Stimulated activated naive CD8-positive, alpha-beta T cell treated with anti-CD3 and anti-CD28 coated beads, Interleukin-15, amount 100 ng/mL, for 72 hours (primary cell): Measurements from ENCODE around the gene ELAVL2.

Experiments
- ATAC-seq: fragments of 150-1000 bp; cut with Tn5 transposase; 2 replicates; pipeline ENCODE4 v1.10.0; 2021; ENCODE audit warnings: mild to moderate bottlenecking, moderate library complexity
- DNase-seq, 2 donors: peaks; one replicate each; pipeline ENCODE4 v3.0.0; 2021 to 2022
- H3K27ac Mint-ChIP-seq, 2 donors: one replicate each; pipeline ENCODE4 v1.8.0; 2022; ENCODE audit warnings: mild to moderate bottlenecking in 2 of 2, mixed read lengths in 2 of 2, moderate library complexity in 2 of 2
- H3K27me3 Mint-ChIP-seq: one replicate; pipeline ENCODE4 v1.8.0; 2022; ENCODE audit warnings: mixed read lengths
- H3K4me1 Mint-ChIP-seq: one replicate; pipeline ENCODE4 v1.8.0; 2022; ENCODE audit warnings: mild to moderate bottlenecking, mixed read lengths
- H3K4me3 Mint-ChIP-seq, 2 donors: one replicate each; pipeline ENCODE4 v1.8.0; 2022; ENCODE audit warnings: mild to moderate bottlenecking in 2 of 2, mixed read lengths in 2 of 2, moderate library complexity in 1 of 2
- H3K9me3 Mint-ChIP-seq, 2 donors: one replicate each; pipeline ENCODE4 v1.8.0; 2022; ENCODE audit warnings: mixed read lengths in 2 of 2

The ELAVL2 gene

DNA sequence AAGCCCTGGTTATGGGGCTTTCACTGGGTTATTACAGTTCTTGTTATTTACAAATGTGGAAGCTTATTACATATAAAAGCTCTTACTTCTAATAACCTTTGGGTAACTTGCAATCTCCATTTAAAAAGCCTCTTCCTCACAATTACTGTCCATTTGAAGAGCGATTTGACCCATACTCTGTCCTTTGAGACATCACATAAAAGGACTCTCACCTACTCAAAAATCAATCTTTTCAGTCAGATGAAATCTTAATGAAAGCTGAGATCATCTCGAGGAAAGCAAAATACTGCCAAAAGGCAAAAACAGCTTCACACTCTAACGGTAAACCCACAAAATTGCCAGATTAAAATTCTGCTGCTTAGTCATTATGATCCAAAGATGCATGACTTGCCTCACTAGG is 29.8 kb downstream of the ELAVL2 start:
- Mint-ChIP-seq H3K27me3 (no peaks in the 10 kb centered on the region), H3K9me3 (peaks cover 0 to 3% of the 10 kb centered on the region in 2 donors), H3K4me3 (no peak overlapping the region), H3K4me1 (no peaks in the 10 kb centered on the region), H3K27ac (no peak overlapping the region)
- no peak for ATAC-seq
- no peak for DNase-seq

DNA sequence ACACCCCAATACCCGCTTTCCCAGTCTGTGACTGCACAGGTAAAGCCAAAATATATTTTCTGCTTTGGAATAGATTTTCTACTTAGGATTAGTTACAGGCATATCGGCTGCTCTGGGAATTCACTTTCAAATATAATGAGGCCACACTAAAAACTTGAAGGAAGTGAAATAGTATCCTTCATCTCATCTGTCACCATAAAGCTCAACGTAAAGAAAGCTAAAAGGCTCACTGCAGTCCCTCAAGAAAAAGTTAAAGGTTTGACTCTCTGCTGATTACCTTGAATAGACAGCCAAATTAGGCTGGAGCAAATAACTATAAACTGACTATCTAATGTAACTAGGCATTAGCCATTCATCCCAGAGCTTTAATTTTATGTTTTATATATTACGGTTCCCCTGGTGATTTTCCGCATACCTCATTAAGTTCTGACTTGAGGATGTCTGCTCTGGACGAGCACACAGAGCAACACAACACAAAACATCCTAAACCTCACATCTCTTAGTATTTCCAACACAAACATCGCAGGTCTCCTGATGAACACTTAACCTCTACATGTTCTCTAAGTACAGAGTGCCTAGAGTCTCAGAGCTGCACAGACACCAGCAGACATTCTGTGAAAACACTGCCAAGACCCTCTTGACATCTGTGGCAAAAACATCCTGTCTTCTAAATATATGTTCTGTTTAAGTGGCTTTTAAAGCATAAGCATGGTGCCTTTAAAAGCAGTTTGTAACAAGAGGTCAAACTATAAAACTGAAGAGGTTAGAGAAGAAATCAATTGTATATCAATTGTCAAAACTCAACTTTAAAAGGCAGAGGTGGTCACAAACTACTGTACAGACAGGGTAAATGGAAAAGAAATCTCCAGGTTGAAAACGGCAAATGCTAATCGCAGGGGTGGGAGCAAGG is 35.4 kb downstream of the ELAVL2 start:
- Mint-ChIP-seq H3K4me1 (no peaks in the 10 kb centered on the region), H3K27me3 (no peaks in the 10 kb centered on the region), H3K9me3 (peaks cover 0 to 10% of the 10 kb centered on the region in 2 donors), H3K4me3 (no peak overlapping the region), H3K27ac (no peak overlapping the region)
- no peak for ATAC-seq
- no peak for DNase-seq

DNA sequence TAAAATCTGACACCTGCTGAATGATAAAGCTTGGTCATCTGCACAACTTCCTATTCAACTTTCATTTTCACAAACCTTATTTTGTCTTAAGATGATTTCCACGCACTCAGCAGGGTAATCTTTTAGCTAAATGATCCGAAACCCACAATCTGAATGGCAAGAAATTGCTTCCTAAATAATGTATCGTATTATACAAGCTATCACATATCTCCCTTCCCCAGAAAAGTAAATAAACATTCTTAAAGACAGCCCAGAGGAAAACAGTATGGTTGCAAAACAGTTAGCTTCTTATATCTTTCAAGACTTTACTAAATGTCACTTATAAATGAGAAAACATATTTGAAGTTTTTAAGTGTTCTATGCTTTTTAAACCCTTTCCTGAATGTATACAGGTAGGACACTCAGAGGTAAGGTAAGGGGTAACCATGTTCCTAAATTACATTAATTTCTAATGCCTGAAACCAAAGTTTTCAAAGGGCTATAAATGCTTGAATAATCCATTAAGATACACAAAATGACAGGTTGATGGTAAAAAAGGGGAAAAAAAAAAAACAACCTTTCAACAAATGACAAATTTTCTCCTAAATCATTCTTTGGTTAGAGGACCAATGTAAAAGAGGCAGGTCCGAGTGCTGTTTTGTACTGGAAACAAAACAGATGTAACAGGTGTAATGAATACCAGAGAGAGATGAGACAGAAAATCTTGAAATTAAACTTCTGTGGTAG is 36.3 kb downstream of the ELAVL2 start:
- H3K4me1 Mint-ChIP-seq, result no peaks in the 10 kb centered on the region
- H3K27me3 Mint-ChIP-seq, result no peaks in the 10 kb centered on the region
- no peak overlapping the region for H3K4me3 Mint-ChIP-seq
- H3K9me3 Mint-ChIP-seq, result peaks cover 0 to 10% of the 10 kb centered on the region in 2 donors
- H3K27ac Mint-ChIP-seq, result no peak overlapping the region
- DNase-seq (no peak), ATAC-seq (no peak)

DNA sequence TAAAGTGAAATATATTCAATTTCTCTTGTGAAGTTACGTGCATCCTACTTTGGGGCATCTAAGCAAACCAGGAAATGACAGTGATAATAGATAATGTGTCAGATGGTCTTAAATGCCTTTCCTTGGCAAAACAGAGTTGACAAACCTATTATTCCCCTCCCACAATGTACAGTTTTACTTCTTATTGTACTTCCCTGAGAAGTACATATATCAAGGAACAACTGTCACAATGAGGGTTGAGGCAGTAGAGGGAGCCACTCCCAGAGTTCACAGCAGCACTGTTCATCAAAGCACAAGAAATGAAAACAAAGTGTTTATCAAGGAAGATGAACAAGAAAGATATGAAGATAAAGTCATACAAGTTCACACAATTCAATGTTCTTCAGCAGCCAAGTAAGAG is 41.1 kb downstream of the ELAVL2 start:
- ATAC-seq, result no peak
- no peak overlapping the region for H3K27ac Mint-ChIP-seq
- H3K4me3 Mint-ChIP-seq, result no peak overlapping the region
- H3K27me3 Mint-ChIP-seq, result no peaks in the 10 kb centered on the region
- H3K9me3 Mint-ChIP-seq, result peaks cover 5 to 21% of the 10 kb centered on the region in 2 donors
- DNase-seq, result no peak
- H3K4me1 Mint-ChIP-seq, result no peaks in the 10 kb centered on the region

DNA sequence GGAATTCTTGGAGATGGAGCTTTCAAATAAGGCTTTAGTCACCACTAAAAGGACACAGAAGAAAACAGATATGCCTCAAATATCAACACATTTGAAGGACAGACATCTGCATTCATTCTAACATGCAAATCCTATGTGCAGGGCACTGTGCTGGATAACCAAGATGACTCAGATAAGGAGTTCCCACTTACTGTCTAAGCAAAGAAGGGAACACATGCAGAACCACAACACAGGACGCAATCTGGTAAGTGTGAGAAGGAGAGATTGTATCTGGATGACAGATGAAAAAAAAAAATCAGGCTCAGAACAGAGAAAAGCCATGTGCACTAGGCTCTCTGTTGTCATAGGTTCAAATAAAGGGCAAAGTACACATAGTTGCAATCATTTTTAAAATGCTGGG is 42.5 kb downstream of the ELAVL2 start:
- Mint-ChIP-seq H3K27me3 (no peaks in the 10 kb centered on the region), H3K4me3 (no peak overlapping the region), H3K27ac (no peak overlapping the region), H3K4me1 (no peaks in the 10 kb centered on the region), H3K9me3 (peaks cover 5 to 18% of the 10 kb centered on the region in 2 donors)
- DNase-seq, result no peak
- no peak for ATAC-seq

DNA sequence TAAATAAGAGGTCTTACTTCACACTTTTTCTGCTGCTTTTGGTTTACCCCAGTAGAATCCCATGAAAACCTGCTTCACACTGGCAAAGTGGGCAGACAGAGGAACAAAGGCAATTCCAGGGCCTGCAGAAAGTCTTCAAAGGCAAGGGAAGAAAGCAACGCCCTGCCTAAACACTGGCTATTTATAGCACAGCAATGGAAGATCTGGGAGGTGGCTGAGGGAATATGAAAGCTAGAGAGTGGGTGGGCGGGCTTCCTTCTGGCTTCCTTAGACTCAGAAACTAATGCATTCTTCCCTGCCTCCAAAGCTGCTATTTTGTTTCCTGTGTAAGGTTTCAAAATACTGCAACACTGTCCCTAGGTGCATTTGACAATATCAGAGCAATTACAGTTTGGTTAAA is 46.8 kb downstream of the ELAVL2 start:
- Mint-ChIP-seq H3K27me3 (no peaks in the 10 kb centered on the region), H3K4me3 (no peak overlapping the region), H3K4me1 (no peaks in the 10 kb centered on the region), H3K27ac (no peak overlapping the region), H3K9me3 (peaks cover 22 to 32% of the 10 kb centered on the region in 2 donors)
- DNase-seq (no peak), ATAC-seq (no peak)

DNA sequence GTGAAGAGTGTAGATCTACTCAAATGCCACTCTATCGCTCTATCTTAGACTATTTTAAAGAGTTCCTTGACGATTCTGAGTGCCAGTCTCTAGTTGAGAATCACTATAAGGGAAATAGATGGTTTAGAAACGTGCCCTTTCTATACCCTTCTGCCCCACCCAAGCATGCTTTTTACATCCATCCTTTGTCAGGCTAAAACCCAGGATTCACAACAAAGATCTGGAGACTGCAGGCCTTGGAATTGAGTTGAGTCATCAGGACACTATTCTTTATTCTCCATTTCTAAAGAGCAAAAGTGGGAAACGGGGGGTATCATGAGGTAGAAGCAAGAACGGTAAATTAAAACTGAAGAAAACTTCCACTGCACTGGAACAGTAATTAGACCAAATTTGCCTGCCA is 48.7 kb downstream of the ELAVL2 start:
- H3K4me3 Mint-ChIP-seq, result no peak overlapping the region
- H3K27ac Mint-ChIP-seq, result no peak overlapping the region
- no peak for DNase-seq
- peaks cover 16 to 17% of the 10 kb centered on the region in 2 donors for H3K9me3 Mint-ChIP-seq
- no peaks in the 10 kb centered on the region for H3K27me3 Mint-ChIP-seq
- no peaks in the 10 kb centered on the region for H3K4me1 Mint-ChIP-seq
- no peak for ATAC-seq

DNA sequence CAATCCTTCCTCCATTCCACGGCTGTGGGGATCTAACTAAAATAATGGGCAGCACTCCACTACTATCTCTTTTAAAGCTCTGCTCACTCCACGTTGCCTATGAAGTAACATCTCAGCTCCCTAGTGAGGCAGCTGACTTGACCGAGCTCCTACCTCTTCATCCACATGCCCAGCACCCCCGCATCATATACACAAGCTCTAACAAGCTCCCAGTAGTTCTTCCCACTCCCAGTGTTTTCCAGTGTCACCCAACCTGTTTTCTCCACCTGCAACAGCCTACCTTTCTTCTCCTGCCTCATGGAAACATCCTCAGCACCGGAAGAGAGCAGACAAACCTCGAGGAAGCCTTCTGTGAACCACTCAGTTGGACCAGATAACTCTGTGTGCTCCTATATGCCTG is 50.5 kb downstream of the ELAVL2 start:
- no peaks in the 10 kb centered on the region for H3K27me3 Mint-ChIP-seq
- no peak for ATAC-seq

DNA sequence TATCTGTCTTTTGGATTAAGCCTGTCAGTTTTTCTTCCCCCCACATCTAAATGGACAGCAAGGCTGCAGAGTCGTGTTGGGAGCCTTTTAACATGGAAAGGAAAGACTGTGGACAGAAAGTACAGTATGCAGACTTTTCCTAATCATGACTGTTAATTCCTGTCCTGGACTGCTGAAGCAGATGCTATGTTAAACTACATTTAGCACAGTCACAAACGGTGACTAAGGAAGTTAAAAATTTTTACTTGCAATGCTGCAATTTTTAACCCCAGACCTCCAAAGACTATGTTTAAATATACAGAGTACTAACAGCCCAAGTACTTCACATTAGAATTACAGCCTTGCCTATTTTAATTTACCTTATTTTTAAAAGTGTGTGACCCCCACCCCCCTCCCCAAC is 51.8 kb downstream of the ELAVL2 start:
- ATAC-seq (no peak), DNase-seq (no peak)
- no peak overlapping the region for H3K27ac Mint-ChIP-seq
- no peaks in the 10 kb centered on the region for H3K4me1 Mint-ChIP-seq
- no peaks in the 10 kb centered on the region for H3K27me3 Mint-ChIP-seq
- peaks cover 17% of the 10 kb centered on the region in 2 donors for H3K9me3 Mint-ChIP-seq
- H3K4me3 Mint-ChIP-seq, result no peak overlapping the region

More for the DNA sequence above, 50.5 kb downstream of the ELAVL2 start:
- DNase-seq, result no peak
- Mint-ChIP-seq H3K9me3 (peaks cover 16 to 17% of the 10 kb centered on the region in 2 donors), H3K27ac (no peak overlapping the region), H3K4me1 (no peaks in the 10 kb centered on the region), H3K4me3 (no peak overlapping the region)

DNA sequence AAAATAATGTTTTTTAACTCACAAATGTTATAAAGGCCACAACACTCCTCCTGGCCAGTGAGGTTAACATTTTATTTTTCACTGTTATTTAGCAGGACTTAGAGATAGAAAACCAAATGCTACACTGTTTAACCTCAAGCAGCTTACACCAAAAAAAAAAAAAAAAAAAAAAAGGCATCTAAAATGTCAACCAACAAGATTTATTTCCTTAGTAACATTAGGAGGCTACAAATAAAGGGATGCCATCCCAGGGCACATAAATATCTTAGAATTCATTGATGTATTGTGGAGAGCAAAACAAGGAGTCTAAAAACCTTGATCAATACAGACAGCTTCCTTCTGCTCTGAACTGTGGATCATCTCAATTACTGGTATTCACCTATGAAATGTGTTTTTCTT is 53.7 kb downstream of the ELAVL2 start:
- no peak for DNase-seq
- no peak overlapping the region for H3K4me3 Mint-ChIP-seq
- peaks cover 10 to 16% of the 10 kb centered on the region in 2 donors for H3K9me3 Mint-ChIP-seq
- H3K4me1 Mint-ChIP-seq, result no peaks in the 10 kb centered on the region
- no peaks in the 10 kb centered on the region for H3K27me3 Mint-ChIP-seq
- H3K27ac Mint-ChIP-seq, result no peak overlapping the region
- no peak for ATAC-seq

DNA sequence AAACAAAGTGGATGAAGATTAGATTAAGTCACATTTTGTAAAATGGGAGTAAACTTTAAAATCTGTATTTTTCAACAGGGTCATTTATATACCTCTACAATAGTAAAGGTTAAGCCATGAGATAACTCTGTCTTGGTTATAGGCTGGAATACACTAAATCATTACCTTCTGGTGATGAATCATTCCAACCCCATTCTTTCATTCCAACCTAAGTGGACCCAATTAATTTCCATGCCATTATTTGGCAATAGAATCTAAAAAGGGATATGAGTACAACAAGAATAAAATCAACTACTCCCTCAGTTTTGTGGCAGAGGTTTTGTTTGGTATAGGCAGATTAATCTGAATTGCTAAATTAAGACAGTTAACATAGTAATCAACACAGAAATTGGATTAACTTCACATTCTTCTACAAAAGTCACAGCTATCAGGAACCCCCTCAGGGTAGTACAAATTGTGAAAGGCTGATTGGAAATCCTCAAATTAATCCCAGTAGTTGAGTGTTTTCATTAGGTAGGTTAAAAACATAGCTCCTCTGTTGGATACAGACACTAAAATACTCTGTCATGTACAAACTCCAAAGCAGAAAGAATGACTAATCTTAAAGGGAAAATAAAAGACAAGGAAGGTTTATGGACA is 54.2 kb downstream of the ELAVL2 start:
- DNase-seq (no peak), ATAC-seq (no peak)
- H3K27ac Mint-ChIP-seq, result no peak overlapping the region
- peaks cover 10 to 15% of the 10 kb centered on the region in 2 donors for H3K9me3 Mint-ChIP-seq
- H3K27me3 Mint-ChIP-seq, result no peaks in the 10 kb centered on the region
- no peak overlapping the region for H3K4me3 Mint-ChIP-seq
- no peaks in the 10 kb centered on the region for H3K4me1 Mint-ChIP-seq

DNA sequence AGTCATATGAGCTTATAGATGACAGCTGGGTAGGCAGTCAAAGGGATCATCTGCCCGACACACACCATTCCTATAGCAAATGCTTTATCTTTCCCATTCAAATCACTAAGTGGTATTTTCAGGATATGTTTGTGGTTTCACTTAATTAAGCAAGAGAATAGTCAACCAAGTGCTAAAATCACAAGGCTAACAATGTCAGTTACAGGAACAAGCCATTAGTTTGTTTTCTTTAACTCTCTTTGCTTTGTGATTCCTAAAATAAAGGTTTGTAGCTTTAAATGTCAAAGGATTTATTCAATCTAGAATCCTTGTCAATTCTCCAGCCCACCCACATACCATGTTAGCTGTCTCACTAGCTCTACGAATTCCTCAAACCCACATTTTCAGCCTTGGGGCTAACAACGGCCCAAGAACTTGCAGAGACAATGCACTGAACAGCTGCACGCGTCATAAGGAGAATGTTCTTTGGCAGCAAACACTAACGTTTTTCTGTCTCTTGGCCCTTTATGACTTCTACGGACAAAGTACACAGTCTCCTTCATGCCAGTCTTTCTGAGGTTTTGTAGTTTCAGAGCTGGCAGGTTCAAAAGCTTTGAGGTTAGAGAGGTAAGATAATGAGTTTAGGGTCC is 56.6 kb downstream of the ELAVL2 start:
- peaks cover 0 to 8% of the 10 kb centered on the region in 2 donors for H3K9me3 Mint-ChIP-seq
- H3K27ac Mint-ChIP-seq, result no peak overlapping the region
- DNase-seq (no peak), ATAC-seq (no peak)
- no peak overlapping the region for H3K4me3 Mint-ChIP-seq
- H3K4me1 Mint-ChIP-seq, result no peaks in the 10 kb centered on the region
- H3K27me3 Mint-ChIP-seq, result no peaks in the 10 kb centered on the region

DNA sequence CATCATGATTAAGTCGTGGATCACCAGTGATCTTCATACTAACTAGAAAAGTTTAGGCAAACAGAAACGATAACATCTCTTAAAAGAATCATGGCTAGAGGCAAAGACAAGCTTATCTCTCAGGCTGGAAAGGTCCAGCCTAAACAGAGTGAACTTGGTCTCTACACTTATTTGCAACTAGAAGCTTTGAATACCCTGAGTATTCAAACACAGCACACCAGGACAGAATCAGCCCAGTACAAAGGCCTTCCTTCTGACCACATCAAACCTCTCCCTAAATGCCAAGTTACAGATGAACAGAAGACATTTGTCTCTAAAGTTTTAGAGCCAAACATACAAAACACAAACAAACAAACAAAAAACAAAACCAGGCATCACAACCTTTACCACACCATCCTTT is 57.2 kb downstream of the ELAVL2 start:
- Mint-ChIP-seq H3K27me3 (no peaks in the 10 kb centered on the region), H3K4me1 (no peaks in the 10 kb centered on the region), H3K4me3 (no peak overlapping the region), H3K27ac (no peak overlapping the region), H3K9me3 (peaks cover 0 to 8% of the 10 kb centered on the region in 2 donors)
- ATAC-seq (no peak), DNase-seq (no peak)

DNA sequence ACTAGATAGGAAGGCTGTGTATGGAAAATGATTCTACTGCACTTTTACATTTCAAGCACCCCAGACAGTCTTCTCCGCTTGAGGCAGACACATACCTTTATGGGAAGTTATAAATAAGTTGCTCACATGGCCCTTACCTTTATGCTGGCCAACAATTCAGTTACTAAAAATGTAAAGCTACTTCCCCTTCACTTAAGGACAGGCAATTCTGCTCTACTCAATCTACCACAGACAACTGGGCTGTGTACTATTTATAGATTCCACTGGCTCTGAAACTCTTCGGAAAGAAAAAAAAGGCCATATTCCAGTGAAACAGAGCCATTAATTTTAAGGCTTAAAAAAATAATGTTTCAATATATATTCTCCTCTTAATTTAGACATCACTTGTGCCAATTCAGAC is 59.4 kb downstream of the ELAVL2 start:
- Mint-ChIP-seq H3K27me3 (no peaks in the 10 kb centered on the region), H3K4me1 (no peaks in the 10 kb centered on the region), H3K27ac (no peak overlapping the region), H3K9me3 (peaks cover 0 to 8% of the 10 kb centered on the region in 2 donors), H3K4me3 (no peak overlapping the region)
- no peak for DNase-seq
- no peak for ATAC-seq

DNA sequence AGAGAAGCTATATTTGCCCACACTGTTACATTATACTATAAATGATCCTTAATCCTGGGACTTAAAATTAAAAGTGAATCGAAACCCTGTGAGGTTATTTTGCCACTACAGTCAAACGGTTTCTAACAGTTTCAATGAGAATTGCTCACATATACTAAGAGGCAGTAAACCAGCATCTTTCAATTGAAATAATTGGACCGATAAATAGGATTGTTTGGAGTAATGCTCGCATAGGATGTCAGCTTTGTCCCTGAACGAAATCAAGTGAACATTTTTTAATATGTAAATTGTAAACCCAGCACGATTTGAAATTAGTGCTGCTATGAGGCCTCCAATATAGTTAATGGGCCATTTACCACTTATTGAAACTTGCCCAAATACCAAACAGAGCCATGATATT is 60.5 kb downstream of the ELAVL2 start:
- Mint-ChIP-seq H3K4me1 (no peaks in the 10 kb centered on the region), H3K4me3 (no peak overlapping the region), H3K27me3 (no peaks in the 10 kb centered on the region), H3K9me3 (peaks cover 0 to 8% of the 10 kb centered on the region in 2 donors), H3K27ac (no peak overlapping the region)
- ATAC-seq (no peak), DNase-seq (no peak)
